SW 1271 (cell line): Measurements from ENCODE around the gene DYNLRB1.
"Not testable (repeated sequence)": the region's sequence is repeated elsewhere in the genome, so short reads cannot be mapped to it uniquely, and the experiment has no call there.

ENCODE experiments used
- DNase-seq, 2 experiments: peaks; one replicate each; lab custom pipeline; 2025; lab: John Stamatoyannopoulos, UW

The DYNLRB1 gene

DNA sequence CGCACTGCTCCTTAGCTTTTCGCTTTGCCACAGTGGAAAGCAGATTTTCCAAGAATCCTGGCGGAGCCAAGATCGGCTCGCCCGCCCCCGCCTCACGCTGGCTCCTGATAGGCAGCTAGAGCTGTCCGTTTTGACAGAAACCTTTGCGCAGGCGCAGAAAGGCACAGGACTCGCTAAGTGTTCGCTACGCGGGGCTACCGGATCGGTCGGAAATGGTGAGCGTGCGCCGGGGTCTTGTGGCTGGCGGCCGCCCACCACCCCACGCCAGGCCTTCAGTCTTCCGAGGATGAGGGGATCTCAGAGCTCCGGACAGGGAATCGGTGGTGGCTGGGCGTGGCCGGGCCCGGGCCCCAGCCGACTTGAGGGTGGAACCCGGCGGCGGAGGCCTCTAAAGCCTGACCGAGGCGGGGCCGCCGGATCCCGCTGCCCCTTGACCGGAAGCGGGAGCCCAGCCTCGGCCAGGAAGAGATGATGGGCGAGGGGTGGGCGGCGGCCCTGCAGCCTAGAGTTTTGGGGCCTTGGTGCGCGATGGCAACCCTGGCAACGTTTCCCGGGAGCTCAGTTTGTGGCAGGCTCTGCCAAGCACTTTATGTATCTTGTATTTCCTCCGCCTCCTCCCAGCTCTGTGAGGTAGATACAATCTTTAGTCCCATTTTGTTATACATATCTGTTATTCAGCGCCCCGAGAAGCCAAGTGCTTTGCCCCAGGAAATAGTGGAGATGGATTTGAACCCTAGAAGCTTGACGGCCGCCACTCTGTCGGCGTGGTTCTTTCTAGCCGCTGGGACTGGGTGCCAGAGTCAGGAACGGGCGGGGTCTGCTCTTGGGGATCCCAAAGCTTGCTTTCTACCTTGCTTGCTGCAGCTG is at the start of gene DYNLRB1:
Gene DYNLRB1, plus strand, starts transcription at position 176 of the 867 bp plus-strand sequence. Its CDS starts 37 bp downstream, at position 213.
- peak; percentile 100 for DNase-seq

DNA sequence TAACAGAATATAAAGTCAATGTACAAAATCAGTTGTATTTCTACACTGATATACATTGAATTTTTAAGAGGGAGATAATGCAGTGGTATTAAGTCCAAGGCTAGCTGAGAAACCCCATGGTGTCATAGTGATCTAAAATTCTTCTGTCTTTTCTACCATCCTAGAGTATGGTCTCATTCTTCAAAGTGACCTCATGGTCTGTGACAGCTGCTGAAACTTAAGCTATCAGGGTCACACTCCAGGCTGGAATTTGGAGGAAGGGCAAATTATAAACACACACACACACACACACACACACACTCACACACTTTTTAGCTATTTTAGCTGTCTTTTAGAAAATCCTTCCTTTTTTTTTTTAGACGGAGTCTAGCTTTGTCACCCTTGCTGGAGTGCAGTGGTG is 47.3 kb upstream of the DYNLRB1 start:
- no peak for DNase-seq

- peak in 1 of 2 experiments; percentile 71 for DNase-seq
These were observed 43.8 kb upstream of the DYNLRB1 start for GRCh38 chr20:34472246-34472925.

GRCh38 chr20:34473262-34473883 is 42.8 kb upstream of the DYNLRB1 start:
- peak in 1 of 2 experiments; percentile 88 for DNase-seq

- DNase-seq: no peak
These were observed 40.1 kb upstream of the DYNLRB1 start for GRCh38 chr20:34475979-34476736.

- no peak for DNase-seq
These were observed 36.6 kb upstream of the DYNLRB1 start for GRCh38 chr20:34479627-34480026.

DNA sequence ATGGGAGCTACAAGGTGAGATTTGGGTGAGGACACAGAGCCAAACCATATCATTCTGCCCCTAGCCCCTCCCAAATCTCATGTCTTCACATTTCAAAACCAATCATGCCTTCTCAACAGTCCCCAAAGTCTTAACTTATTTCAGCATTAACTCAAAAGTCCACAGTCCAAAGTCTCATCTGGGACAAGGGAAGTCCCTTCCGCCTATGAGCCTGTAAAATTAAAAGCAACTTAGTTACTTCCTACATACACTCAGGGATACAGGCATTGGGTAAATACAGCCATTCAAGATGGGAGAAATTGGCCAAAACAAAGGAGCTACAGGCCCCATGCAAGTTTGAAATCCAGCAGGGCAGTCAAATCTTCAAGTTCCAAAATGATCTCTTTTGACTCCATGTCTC is 34.1 kb upstream of the DYNLRB1 start:
- DNase-seq: not testable (repeated sequence)

- DNase-seq: not testable (repeated sequence)
These were observed 32.5 kb upstream of the DYNLRB1 start for GRCh38 chr20:34483585-34484220.

GRCh38 chr20:34485068-34485634 is 31.1 kb upstream of the DYNLRB1 start:
- DNase-seq: no peak

- DNase-seq: no peak
These were observed 24.8 kb upstream of the DYNLRB1 start for GRCh38 chr20:34491226-34491931.

DNA sequence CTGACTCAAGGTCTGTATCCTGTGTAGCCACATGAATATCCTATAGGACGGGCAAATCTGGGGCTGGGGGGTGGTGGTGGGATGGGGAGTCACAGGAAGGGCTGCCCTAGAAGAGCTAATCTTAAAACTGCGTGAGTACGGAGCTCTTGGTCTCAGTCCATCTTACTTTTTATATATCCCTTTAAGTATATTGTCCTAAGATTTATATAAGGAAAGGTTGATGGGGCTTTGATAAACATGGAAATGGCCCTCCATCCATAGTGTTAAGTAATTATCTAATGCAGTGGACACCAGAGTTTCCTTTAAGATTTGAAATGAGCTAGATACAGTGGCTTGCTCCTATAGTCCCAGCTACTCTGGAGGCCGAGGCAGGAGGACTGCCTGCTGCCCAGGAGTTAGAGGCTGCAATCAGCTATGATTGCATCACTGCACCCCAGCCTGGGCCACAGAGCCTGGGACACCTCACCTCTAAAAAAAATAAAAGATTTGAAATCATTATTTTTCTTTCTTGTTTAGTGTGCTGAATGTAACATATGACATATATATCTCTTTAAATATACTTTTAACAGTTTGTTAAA is 24.2 kb upstream of the DYNLRB1 start:
- DNase-seq: no peak

- DNase-seq: no peak
These were observed 22.6 kb upstream of the DYNLRB1 start for GRCh38 chr20:34493646-34494045.

GRCh38 chr20:34495307-34495706 is 20.9 kb upstream of the DYNLRB1 start:
- no peak for DNase-seq

- DNase-seq: no peak
These were observed 20.3 kb upstream of the DYNLRB1 start for GRCh38 chr20:34495916-34496315.

- not testable (repeated sequence) for DNase-seq
These were observed 18.6 kb upstream of the DYNLRB1 start for GRCh38 chr20:34497596-34497995.

- no peak for DNase-seq
These were observed 15.4 kb upstream of the DYNLRB1 start for GRCh38 chr20:34500823-34501222.

DNA sequence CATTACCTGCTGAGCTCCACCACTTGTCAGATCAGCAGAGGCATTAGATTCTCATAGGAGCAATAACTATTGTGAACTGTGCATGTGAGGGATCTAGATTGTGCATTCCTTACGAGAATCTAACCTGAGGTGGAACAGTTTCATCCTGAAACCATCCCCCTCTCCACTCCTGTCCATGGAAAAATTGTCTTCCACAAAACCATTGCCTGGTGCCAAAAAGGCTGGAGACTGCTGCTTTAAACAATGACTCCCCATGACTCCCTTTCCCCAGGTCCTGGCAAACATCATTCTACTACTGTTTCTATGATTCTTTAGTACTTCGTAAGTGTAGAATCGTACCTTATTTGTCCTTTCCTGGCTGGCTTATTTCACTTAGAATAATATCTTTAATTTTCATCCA is 9.7 kb upstream of the DYNLRB1 start:
- DNase-seq: no peak

DNA sequence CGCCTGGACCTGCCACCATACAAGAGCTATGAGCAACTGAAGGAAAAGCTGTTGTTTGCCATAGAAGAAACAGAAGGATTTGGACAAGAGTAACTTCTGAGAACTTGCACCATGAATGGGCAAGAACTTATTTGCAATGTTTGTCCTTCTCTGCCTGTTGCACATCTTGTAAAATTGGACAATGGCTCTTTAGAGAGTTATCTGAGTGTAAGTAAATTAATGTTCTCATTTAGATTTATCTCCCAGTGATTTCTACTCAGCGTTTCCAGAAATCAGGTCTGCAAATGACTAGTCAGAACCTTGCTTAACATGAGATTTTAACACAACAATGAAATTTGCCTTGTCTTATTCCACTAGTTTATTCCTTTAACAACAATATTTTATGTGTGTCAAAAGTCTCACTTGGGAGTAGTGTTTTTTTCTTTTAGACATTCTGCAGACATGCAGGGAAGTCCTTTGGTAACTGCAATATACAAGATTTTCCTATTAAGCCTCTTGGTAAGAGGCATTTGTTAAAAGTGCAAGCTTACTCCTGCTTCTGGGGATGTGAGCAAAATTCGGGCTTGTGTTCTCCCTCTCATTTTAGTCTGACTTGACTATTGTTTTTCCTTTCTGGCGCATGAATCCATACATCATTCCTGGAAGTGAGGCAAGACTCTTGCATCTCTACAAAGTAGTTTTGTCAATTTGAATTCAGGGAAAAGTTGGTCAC is 8.4 kb upstream of the DYNLRB1 start:
- DNase-seq: no peak

- DNase-seq: no peak
These were observed 5.6 kb upstream of the DYNLRB1 start for GRCh38 chr20:34510575-34510974.

DNA sequence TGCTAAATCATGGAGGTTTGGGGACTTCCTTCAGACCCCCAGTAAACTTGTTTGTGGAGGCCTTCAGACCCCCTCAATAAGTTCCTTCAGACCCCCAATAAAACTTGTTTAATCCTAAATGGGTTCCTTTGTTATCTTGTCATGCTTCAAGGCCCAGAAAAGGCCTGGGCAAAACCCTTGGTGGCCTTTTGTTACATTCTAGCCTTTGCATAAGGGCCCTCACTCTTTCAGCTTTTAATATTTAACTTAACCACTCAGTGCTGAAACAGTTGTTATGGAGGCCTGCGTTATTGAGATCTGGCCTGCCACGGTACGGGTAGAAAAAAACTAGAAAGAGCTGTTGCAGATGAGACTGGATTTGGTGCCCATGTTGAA is 4.3 kb upstream of the DYNLRB1 start:
- DNase-seq: no peak
